Measurements from ENCODE around the gene DYNC2I2.
A peak's percentile ranks its signal among the peaks of the same experiment; 100 is the strongest.

The DYNC2I2 gene

DNA sequence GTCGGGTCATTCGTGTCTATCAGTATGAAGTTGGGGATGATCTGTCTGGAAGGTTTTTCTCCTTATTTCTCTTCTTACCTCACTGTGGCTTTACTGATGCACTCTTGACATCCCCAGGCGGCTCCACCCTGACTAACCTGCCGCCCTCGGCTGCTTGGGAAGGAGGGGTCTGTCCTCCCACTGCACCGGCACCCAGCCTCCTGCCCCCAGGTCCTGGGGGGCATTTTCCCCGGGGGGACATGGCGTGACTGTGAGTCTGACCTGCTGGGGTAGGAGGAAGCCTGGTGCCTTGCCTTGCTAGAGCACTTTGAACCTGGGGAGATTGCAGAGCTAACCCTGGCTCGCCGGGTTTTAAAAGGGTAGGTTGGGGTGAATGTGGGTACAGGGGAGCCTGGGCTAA lies 27.5 kb downstream of the DYNC2I2 start:
- no peak for DNase-seq (ENCODE audit: low read depth in 1 of 2, low spot score in 1 of 2)
- no peak for TF ChIP-seq JUND (IDR thresholded peaks at IDR 0.05; ENCODE audit: low read depth)
- in situ Hi-C loops (cut with HindIII; ENCODE audit: low pct_unique_long_range_greater_than_20kb, low sequenced_read_pairs), result no loop called here

DNA sequence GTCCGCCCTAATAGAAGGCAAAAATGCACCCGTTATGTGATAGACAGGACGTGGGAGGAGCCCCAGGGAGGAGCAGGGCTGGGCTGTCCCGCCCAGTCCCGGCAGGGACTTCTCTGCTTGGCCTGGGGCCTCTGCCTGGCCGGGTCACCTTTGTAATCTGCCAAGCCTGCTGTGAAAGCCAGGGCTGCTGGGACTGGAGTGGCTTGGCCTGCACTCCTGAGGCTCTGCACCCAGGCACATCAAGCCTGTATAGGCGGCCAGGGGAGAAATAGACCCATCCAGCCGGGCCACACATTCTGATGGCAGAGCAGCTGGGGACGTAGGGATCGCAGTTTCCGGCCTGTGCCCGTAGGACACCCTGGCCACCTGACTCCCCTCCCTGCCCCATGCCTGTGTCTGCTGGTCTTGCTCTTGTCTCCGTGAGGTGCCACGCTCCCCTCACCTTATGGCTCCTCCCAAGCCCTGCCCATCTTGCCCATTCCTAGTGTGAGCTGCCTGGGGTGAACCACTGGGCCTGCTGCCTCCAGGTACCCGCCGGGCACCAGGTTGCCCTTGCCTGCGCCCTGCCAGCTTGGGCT lies 28.1 kb downstream of the DYNC2I2 start:
- no peak for TF ChIP-seq JUND (IDR thresholded peaks at IDR 0.05; ENCODE audit: low read depth)
- peak; percentile 39 to 56 for DNase-seq (ENCODE audit: low read depth in 1 of 2, low spot score in 1 of 2)
- in situ Hi-C loops (cut with HindIII; ENCODE audit: low pct_unique_long_range_greater_than_20kb, low sequenced_read_pairs), result no loop called here

DNA sequence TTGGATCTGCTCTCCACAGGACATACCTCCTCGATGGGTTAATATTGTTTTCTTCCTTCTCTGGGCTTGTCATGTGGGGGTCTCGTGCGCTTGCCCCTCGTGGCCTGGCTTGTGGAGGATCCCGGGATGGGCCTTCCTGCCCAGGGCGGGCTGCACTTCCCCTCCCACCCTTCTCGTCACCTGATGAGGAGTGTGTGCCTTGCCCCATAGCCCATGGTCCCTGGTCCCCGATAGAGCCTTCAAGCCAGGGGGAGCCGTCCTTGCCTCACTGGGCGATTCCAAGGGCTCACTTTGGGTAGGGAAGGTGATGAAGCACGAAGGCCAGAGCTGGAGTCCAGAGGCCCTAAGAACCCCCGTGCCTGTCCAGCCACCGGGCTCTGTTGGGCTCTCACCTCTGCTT lies 28.7 kb downstream of the DYNC2I2 start:
- TF ChIP-seq JUND (IDR thresholded peaks at IDR 0.05; ENCODE audit: low read depth), result no peak
- DNase-seq (ENCODE audit: low read depth in 1 of 2, low spot score in 1 of 2), result no peak
- in situ Hi-C loops (cut with HindIII; ENCODE audit: low pct_unique_long_range_greater_than_20kb, low sequenced_read_pairs), result no loop called here

DNA sequence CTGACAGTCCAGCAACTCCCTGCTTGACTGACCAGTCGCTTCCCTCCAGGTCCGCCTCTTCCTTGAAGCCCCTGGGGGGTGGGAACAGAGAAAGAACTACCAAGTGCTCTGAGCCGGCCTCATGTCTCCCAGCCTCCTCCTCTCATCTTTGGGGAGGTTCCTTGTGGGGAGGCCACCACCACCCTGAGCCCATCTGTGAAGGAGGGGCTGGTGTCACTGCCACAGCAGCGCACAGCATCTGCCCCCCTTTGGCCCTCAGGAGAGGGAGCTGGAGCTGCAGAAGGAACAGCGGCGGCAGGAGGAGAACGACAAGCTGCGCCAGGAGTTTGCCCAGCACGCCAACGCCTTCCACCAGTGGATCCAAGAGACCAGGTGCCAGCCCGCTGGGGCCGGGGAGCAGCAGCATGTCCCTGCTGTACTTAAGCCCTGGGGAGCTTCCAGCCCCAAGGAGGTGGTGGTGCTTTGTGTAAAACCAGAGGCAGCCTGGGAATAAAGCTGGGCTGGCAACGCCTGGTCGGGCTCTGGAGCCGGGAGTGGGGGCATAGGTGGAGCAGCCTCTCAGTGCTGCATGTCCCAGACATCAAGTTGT lies 29.4 kb downstream of the DYNC2I2 start:
- no peak for DNase-seq (ENCODE audit: low read depth in 1 of 2, low spot score in 1 of 2)
- in situ Hi-C loops (cut with HindIII; ENCODE audit: low pct_unique_long_range_greater_than_20kb, low sequenced_read_pairs), result no loop called here
- no peak for TF ChIP-seq JUND (IDR thresholded peaks at IDR 0.05; ENCODE audit: low read depth)

DNA sequence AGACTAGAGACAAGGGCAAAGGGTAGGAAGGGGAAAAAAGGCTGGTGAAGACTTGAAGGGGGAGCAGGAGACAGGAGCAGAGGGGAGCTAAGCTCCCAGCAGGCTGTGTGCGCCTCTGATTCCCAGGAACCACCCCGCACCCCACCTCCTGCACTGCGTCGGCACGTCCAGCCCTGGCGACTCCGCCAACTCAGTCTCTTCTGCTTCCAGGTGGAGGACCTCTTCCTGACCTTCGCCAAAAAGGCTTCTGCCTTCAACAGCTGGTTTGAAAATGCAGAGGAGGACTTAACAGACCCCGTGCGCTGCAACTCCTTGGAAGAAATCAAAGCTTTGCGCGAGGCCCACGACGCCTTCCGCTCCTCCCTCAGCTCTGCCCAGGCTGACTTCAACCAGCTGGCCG lies 30.5 kb downstream of the DYNC2I2 start:
- in situ Hi-C loops (cut with HindIII; ENCODE audit: low pct_unique_long_range_greater_than_20kb, low sequenced_read_pairs), result no loop called here
- no peak for TF ChIP-seq JUND (IDR thresholded peaks at IDR 0.05; ENCODE audit: low read depth)
- no peak for DNase-seq (ENCODE audit: low read depth in 1 of 2, low spot score in 1 of 2)

DNA sequence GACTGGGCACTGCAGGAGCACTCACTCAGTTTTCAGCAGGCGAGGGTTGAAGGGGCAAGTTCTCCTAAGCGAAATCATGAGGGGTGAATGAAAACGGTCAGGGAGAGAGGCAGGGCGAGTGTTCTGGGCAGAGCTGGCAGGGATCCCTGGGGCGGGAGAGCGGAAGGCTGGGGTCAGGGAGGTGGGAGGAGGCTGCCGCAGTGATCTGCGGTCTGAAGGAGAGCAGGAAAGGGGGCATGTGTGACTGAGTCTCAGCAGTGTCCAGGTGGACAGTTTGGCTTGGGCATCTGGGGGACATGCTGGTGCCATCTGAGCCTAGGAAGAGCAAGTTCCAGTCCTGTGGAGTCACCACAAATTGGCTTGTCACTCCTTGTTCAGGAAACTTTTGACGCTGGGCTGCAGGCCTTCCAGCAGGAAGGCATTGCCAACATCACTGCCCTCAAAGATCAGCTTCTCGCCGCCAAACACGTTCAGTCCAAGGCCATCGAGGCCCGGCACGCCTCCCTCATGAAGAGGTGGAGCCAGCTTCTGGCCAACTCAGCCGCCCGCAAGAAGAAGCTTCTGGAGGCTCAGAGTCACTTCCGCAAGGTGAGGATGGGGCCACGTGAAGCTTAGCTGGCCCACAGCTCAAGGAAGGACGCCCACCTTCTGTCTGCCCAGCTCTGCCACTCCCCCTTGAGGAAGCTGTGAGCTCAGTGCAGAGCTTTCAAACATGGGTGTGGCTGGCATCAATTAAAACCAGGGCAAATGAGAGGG lies 31.1 kb downstream of the DYNC2I2 start:
- DNase-seq (ENCODE audit: low read depth in 1 of 2, low spot score in 1 of 2), result no peak
- no peak for TF ChIP-seq JUND (IDR thresholded peaks at IDR 0.05; ENCODE audit: low read depth)
- in situ Hi-C loops (cut with HindIII; ENCODE audit: low pct_unique_long_range_greater_than_20kb, low sequenced_read_pairs), result no loop called here

DNA sequence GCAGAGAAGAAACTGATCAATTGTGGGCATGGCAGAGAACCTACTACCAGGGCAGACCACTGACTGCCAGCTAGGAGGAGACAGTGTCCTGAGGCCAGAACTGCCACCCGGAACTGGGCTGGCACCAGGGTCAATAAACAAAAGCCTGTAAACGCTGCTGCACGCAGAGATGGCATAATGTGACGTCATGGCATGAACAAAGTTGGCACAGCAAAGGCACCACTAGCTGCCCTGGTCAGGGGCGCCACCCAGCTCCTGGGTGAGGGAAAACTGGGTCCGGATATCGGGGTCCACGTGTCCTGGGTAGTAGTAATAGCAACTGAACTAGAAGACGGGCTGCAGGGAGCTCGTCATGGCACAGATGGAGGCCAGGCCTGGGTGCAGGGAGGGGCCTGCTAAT lies 32.1 kb downstream of the DYNC2I2 start:
- in situ Hi-C loops (cut with HindIII; ENCODE audit: low pct_unique_long_range_greater_than_20kb, low sequenced_read_pairs), result no loop called here
- no peak for DNase-seq (ENCODE audit: low read depth in 1 of 2, low spot score in 1 of 2)
- no peak for TF ChIP-seq JUND (IDR thresholded peaks at IDR 0.05; ENCODE audit: low read depth)

DNA sequence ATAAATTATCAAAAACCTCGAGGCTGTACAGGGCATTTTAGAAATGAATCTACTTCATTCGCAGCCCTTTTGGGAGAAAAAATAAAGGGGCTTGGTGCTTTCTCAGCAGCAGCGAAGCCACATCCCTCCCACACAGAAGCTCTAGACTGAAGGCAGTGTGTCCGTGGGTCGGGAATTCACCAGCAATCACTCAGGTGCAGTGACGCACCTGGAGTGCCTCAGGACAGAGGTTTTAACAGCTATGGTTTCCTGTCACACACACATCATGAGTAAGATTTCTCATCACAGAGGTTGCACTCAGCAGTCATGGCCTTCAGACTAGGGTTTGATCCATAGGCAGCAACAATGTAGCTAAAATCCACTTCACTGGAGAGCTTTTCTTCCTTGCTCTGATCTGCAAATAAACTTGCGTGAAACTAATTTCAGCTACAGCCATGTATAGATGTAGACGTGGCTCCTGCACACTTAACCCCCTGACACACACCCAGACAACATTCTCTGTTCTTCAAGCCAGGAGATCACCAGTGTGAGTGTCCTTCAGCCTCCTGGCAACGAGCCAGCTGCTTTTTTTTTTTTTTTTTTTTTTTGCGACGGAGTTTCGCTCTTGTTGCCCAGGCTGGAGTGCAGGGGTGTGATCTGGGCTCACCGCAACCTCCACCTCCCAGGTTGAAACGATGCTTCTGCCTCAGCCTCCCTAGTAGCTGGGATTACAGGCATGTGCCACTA lies 34.8 kb downstream of the DYNC2I2 start:
- in situ Hi-C loops (cut with HindIII; ENCODE audit: low pct_unique_long_range_greater_than_20kb, low sequenced_read_pairs), result no loop called here
- TF ChIP-seq JUND (IDR thresholded peaks at IDR 0.05; ENCODE audit: low read depth), result no peak
- DNase-seq (ENCODE audit: low read depth in 1 of 2, low spot score in 1 of 2), result no peak

DNA sequence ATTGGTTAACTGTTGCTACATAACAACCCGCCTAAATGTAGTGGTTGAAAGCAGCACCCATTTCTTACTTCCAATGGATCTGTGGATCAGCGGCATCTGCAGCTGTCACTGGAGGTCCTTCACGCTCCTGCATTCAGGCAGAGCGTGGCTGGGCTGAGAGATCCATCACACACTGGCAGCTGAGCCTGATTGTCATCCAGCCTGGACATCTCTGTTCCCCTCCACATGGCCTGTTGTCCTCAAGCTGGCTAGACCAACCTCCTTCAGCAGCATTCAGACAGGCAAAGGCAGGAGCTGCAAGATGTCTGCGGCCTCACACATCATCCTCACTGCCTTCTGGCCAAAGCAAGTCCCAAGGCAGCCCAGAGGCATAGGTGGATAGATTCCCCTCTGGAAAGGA lies 36.9 kb downstream of the DYNC2I2 start:
- no peak for TF ChIP-seq JUND (IDR thresholded peaks at IDR 0.05; ENCODE audit: low read depth)
- in situ Hi-C loops (cut with HindIII; ENCODE audit: low pct_unique_long_range_greater_than_20kb, low sequenced_read_pairs), result no loop called here
- DNase-seq (ENCODE audit: low read depth in 1 of 2, low spot score in 1 of 2), result no peak

DNA sequence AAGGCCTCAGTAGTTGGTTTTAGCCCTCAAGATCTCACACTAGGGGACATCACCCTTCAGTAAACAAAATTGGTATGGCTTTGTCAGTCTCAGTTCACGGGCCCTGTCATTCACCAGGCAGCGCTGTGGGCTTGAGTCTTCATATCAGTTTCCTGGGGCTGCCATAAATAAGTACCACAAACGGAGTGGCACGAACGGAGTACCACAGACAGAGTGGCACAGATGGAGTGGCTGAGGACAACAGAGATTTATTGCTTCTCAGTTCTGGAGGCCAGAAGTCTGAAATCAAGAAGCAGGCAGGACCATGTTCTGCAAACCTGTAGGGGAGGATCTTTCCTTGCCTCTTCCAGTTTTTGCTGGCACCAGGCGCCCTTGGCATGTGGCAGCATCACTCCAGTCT lies 37.5 kb downstream of the DYNC2I2 start:
- in situ Hi-C loops (cut with HindIII; ENCODE audit: low pct_unique_long_range_greater_than_20kb, low sequenced_read_pairs), result no loop called here
- no peak for TF ChIP-seq JUND (IDR thresholded peaks at IDR 0.05; ENCODE audit: low read depth)
- DNase-seq (ENCODE audit: low read depth in 1 of 2, low spot score in 1 of 2), result no peak

DNA sequence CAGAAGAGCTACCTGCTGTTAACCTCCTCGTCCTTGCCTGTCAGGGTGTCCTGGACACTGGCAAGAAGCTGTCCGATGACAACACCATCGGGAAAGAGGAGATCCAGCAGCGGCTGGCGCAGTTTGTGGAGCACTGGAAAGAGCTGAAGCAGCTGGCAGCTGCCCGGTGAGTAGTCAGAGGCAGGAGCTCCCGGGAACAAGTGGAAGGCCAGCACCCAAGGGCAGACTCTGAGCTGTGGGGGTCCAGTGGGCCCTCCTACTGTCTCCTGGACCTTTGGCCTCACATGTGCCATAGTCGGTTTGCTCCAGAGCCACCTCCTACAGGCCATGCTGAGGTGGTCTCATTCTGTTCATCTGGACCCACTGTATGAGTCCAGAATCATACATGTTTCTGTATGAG lies 38.7 kb downstream of the DYNC2I2 start:
- in situ Hi-C loops (cut with HindIII; ENCODE audit: low pct_unique_long_range_greater_than_20kb, low sequenced_read_pairs), result no loop called here
- DNase-seq (ENCODE audit: low read depth in 1 of 2, low spot score in 1 of 2), result no peak
- no peak for TF ChIP-seq JUND (IDR thresholded peaks at IDR 0.05; ENCODE audit: low read depth)

DNA sequence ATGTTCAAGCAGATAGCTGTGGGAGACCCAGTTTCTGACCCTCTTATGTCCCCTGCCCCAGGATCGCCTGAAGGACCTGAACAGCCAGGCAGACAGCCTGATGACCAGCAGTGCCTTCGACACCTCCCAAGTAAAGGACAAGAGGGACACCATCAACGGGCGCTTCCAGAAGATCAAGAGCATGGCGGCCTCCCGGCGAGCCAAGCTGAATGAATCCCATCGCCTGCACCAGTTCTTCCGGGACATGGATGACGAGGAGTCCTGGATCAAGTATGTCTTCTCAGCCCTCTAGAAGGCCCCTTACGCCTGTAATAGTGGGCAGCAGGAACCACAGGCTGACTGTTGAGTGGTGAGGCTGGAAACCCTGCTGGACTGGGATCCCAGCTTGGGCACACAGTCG lies 41.1 kb downstream of the DYNC2I2 start:
- TF ChIP-seq JUND (IDR thresholded peaks at IDR 0.05; ENCODE audit: low read depth), result no peak
- DNase-seq (ENCODE audit: low read depth in 1 of 2, low spot score in 1 of 2), result no peak
- in situ Hi-C loops (cut with HindIII; ENCODE audit: low pct_unique_long_range_greater_than_20kb, low sequenced_read_pairs), result no loop called here

DNA sequence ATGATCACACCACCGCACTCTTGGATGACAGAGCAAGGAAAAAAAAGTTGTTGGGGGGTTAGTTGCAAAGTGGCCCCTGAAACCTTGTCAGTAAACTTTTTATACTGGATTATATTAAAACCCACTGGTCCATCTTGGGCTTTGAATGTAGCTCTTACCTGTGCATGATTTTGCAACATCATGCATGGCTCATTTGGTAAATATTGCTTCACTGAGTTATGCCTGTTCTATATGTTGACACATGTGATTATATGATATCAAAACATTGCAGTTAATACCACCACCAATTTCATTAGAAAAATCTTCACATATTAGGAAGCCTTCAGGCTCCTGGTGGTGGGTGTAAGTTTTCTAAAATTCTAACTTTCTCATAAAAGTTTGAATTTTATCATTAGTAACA lies 41.9 kb downstream of the DYNC2I2 start:
- DNase-seq (ENCODE audit: low read depth in 1 of 2, low spot score in 1 of 2), result no peak
- in situ Hi-C loops (cut with HindIII; ENCODE audit: low pct_unique_long_range_greater_than_20kb, low sequenced_read_pairs), result no loop called here
- TF ChIP-seq JUND (IDR thresholded peaks at IDR 0.05; ENCODE audit: low read depth), result no peak

Data from T47D (cell line).